GM19324 (cell line): ENCODE results near the gene RASSF6.
A peak's percentile ranks its signal among the peaks of the same experiment; 100 is the strongest.

Experiments
- ATAC-seq: cut with Tn5 transposase; IDR thresholded peaks from one replicate; pipeline ENCODE4 v1.9.1; 2021; ENCODE audit warnings: mild to moderate bottlenecking, moderate library complexity; ENCODE audit not compliant: unreplicated experiment, low FRiP score

The RASSF6 gene

DNA sequence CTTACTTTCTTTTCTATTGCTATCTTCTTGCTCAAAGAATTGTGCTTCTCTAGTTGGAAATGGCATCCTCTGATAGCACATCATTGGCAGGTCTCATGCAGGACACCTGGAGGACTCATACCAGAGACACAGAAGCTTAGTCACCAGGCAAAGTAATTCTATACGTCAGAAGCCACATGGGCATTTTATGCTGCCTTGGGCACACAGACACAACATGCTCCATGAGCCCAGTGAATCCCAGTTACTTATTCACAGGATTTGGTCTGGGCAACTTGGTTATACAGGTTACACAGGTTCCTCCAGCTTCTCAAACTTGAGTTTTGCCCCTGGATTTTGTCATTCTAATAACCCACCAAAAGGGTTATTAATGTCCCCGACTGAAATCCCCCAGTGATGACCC, 7.1 kb downstream of the RASSF6 start:
- no peak for ATAC-seq

DNA sequence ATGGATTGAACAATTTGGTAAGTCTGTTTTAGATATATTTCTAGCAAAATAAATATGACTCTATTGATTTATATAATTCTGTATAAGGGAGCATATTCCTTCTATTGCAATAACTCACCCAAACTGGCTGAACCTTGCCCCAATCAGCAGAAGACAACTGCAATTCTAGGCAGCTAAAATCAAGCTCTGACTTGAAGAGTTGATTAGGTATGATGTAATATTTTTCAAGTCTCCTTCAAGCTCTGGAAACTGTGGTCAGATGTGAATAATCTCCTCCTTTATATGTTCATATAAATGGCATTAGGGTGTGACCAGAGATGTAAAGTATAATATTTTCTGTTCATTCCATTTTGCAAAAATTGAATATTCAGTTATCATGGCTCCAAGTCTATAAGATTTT, 8.2 kb downstream of the RASSF6 start:
- no peak for ATAC-seq

DNA sequence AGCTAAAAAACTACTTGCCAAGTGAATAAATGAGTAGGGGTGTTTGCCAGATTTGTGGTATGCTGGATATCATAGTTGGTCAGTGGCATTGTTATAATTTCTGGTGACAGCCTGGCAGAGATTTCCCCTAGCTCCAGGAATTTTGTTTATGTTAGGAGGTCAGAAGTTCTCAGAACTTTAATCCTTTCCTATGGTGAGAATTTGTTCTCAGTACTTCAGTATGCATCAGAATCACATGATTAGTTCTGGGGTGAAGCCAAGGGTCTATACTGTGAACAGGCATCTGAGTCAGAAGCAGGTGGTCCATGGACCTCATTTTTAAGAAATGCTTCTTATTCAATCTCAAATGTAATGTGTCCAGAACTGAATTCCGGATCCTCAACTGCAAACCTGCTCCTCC, 10.5 kb downstream of the RASSF6 start:
- no peak for ATAC-seq

DNA sequence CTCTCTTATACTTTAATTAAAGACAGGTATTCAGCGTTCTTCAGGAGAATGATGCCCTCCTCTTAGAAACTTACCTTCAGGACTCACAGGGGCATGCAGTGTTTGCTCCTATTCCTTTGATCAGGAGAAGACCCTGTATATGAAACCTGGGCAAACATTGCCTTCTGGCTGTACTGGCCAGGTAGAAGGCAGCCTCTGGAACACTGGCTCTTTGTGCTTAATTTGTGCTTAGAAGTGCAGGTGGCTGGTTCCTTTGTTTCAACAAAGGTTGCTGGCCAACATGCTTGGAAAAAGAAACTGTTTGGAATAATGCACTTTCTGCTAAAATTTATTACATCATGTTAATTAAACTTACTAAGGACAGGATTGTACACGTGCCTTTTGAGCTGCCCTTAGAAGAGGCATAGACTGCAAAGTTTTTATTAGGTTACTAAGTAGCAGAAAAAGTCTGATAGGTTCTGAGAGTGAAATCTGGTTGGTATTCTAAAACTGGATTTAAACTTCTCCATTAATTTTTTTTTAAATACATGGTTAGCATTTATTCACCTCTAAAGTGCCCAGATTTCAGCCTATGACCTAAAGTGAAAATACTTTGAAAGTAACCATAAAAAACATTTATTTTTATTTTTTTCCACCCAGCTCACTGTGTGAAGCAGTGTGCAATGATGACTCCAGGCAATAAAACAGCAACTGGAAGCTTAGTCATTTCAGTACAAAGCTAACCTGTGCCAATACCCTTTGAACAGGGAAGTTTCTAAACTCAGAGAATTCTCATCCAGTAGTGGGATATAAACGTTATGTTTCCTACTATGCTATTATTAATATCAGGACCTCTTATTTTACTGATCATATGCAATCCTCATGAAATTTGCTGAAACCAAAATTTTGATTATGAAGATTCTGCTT, 11.3 kb downstream of the RASSF6 start:
- ATAC-seq, result no peak

DNA sequence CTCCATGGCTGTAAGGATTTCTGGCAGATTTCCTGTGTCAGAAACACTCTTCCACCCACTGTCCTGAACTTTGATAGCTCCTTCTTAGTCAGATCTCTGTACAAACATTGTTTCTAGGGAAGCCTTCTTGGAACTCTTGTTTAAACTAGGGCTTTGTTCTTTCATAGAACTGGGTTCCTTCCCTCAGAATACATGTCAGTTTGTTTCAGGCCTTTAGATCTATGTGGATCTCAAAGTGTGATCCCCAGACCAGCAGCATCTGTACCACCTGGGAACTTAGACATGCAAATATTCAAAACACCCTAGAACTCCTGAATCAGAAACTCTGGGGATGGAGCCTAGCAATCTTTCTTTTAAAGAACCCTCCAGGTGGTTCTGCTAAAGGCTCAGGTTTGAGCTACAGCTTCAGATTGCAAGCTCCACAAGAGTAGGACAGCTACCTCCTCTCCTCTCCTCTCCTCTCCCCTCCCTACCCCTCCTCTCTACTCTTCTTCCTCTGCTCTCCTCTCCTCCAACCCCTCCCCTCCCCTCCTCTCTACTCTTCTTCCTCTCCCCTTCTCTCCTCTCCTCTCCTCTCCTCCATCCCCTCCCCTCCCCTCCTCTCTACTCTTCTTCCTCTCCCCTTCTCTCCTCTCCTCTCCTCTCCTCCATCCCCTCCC, 12.7 kb downstream of the RASSF6 start:
- peak; percentile 40 for ATAC-seq

DNA sequence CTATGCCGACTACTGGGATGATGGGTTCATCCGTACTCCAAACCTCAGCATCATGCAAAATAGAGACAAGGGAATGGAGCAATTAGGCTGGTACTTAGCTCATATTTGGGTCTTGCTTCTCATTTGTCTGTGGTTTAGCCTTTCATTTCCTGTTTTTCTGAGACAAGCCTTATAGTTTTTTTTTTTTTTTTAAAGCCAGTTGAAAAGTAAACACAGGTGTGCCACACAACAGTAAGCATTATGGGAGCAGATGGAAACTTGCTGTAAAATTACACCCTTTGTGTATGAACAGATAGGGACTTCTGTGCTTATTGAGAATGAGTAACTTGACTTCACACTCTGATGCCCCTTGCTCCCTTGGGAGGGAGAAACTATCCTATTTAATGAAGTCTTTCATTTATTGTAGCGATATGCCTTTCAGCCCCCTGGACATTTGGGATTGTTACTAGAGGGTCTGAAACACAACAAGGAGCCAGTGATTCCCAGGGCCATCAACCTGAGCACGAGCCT, 13.7 kb downstream of the RASSF6 start:
- ATAC-seq, result peak; percentile 80

DNA sequence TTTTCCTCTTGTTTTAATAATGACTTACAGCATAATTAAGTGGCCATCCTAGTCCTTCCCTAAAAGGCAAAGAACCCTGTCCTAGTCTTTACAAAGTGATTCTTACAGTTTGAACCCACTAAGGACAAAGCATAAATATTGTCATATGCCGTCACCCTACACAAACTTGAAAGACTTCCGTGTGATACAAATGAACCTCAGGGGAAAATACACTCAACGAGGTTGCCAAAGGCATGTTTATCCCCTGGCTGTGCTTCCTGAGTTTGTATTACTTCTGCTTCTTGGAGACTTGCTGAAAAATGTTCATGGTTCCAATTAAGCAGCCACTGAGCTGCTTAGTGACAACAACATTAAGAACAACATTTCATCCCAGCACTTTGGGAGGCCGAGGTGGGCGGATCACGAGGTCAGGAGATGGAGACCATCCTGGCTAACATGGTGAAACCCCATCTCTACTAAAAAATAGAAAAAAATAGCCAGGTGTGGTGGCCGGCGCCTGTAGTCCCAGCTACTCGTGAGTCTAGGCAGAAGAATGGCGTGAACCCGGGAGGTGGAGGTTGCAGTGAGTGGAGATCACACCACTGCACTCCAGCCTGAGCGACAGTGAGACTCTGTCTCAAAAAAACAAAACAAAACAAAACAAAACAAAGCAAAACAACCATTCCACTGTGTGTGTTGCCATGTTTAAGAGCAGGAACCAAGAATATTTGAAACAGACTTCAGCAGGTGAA, 16.2 kb downstream of the RASSF6 start:
- no peak for ATAC-seq

DNA sequence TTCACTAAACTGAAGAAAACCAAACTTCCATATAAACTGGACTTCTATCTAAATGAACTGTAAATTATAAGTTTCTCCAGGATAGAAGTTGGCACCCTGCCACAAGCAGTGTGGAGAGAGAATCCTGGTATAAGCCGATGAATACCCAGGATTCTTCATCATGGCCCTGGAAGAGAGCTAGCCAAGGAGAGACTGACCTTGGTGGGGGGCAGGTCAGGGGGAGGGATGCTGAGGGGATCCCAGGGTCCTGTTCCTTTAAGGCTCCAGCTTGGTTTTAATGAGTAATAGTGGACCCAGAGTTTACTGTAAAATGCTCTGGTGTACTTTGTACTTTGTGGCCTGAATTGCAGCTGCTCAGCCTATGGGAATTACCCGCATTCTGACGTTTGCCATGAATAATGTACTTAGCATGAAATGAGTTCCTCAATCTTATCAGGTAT, 16.9 kb downstream of the RASSF6 start:
- ATAC-seq, result no peak

DNA sequence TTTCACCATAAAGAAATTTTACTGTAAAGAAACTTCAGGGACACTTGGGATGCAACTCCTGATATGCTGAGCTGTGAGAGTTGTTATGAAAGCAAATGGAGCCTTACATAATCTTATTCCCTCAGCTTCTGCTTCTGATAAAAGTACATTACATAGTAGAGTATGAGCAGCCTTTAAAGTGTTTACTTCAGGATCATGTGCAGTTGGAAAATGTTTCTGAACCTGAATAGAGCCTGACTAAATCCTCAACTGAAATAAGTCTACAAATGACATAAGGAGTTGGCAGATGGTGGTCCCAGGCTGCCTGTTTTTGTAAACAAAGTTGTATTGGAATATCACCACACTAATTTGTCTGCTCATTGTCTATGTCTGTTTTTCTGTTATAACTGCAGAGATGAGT, 19.3 kb downstream of the RASSF6 start:
- no peak for ATAC-seq

DNA sequence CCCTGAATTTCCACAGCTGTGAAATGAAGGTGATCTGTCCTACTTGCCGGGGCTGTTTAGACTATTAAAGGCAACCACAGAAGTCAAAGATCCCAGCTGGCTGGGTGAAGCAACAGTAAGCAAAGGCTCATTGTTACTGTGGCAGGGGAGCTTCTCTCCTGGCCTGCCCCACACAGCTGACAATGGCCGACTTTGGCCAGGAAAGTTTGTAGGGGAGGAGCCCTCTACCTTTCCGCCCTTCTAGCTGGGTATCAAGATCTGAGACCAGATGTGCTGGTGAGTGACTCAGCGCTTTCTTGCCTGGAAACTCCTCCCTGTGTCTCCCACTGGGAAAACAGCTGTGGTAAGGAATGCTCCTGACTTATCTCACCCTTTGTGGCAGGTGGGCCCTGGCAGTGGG, 21.1 kb downstream of the RASSF6 start:
- no peak for ATAC-seq

DNA sequence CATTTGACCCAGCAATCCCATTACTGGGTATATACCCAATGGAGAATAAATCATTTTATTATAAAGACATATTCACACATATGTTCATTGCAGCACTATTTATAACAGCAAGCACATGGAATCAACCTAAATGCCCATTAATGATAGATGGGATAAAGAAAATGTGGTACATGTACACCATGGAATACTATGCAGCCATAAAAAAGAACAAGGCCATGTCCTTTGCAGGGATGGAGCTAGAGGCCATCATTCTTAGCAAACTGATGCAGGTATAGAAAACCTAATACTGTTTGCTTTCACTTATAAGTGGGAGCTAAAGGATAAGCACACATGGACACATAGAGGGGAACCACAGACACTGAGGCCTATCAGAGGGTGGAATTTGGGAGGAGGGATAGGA, 22.6 kb downstream of the RASSF6 start:
- peak; percentile 6 for ATAC-seq

DNA sequence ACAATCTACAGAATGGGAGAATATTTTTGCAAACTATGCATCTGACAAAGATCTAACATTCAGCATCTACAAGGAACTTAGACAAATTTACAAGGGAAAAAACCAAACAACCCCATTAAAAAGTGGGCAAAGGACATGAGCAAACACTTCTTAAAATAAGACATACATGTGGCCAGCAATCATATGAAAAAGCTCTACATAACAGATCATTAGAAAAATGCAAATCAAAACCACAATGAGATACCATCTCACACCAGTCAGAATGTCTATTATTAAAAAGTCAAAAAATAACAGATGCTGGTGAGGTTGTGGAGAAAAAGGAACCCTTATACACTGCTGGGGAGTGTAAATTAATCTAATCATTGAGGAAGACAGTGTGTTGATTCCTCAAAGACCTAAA, 23.1 kb downstream of the RASSF6 start:
- ATAC-seq, result peak; percentile 40

DNA sequence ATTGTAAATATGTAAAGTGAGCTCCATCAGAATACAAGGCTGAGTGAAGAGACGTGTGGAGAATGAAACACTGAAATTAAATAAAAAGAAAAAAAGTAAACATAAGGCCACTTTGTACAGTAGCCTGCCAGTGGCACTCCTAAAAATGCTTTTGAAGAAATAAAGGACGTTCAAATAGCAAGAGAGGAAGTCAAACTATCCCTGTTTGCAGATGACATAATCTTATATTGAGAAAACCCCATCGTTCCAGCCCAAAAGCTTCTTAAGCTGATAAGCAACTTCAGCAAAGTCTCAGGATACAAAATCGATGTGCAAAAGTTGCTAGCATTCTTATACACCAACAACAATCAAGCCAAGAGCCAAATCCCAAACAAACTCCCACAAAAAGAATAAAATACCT, 24.2 kb downstream of the RASSF6 start:
- ATAC-seq, result no peak

DNA sequence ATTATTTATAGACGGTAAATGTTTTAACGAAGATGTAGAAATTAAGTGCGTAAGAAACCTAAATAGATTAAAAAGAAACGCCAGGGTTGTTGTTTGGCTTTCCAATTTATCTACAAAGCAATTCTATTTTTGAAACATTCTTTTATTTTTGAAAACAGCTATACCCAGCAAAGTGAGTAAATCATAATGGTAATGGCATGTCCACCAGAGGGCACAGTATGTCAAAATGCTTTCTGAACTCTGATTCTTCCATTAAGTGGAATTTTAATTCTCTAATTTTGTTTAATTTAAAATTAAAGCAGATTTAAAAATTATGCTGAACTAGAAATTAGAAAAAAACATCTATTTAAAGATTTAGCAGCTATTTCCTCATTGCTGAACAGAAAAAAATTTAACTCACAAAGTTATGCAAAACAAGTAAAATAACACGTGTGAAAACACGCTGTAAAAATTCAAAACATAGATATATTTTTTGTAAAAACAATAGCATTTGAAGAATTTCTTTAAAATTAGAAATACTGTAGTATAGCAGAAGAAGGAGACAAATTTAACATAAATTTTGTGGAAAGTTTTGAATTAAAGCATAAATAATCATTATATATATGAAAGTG, 26.5 kb downstream of the RASSF6 start:
- no peak for ATAC-seq

DNA sequence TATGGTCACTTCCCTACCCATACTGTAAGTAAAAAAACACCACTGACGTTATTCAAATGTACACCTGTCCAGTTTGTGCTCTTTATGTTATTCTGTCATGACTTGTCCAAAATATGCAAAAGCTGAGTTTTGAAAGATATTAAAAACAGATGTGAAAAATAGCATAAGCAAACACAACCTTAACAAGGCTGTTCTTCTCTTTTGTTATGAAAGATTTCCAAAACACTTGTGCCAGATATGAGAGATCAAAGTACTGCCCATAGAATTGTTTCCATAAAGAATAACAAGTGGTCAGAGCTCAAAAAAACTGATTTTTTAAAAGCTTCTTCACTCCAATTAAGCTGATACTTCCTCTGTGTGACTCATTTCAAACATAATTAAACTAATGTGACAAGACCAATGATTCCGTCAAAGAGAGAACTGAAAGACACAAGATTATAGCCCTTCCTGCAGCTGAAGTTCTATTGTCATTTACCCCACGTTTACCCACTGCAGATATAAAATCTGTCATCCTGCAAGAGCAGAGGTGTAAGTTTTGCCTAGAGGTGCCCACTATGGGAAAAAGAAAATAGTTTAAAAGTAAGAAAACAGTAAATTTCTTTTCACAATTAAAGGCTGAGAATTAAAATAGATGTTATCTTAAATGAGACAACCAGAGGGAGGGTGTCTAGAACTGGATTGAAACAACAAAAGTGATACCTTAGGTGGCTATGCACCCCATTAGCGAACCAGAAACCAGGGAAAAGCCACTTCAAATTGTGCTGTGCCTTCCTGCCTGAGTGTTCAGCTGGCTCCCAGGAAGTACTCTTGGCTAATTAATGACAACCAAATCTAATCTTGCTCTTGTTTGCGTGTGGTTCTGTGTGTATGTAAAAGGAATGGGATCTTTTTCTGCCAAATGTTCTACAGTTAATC, 30.1 kb downstream of the RASSF6 start:
- ATAC-seq, result peak; percentile 89

DNA sequence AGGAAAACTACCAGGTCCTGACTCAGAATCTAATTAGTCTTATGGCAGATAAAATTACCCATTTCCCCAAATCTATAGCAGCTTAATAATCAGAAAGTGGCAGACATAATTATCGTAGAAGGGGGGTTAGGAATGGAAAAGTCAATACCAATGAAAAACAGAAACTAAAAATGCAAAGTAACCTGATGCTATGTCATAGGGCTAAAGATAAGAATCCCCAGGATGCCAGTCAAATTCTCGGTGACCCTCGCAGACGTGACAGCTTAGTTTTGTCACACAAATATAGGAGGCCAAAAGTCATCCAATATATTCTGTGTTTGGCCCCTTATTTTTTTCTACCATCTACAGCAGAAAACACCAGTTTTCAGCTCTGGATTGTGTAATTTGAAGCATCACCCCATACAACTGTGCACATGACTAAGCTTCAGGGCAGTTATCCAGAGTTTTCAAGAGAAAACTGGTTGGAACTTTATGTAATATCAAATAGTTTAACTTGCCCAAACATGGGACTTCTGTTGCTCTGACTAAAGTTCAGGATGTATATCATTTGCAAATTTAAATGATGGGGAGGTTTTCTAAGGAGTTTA, 30.9 kb downstream of the RASSF6 start:
- ATAC-seq, result peak; percentile 44

DNA sequence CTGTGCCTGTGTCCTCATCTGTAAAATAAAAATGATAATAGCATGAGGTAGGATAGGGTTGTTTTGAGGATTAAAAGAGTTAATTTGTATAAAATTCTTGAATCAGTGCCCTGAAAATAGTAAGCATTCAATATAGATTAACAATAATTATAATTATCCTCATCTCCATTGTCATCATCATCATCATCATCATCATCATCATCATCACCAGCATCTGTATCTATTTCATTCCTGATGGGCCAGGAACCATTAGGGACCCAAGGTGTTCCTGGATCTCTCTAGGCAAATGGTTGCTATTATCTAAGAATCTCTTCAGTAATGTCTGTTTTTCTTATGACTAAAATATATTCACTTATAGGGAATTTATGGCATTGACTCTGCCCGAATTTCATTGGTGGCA, 31.6 kb downstream of the RASSF6 start:
- no peak for ATAC-seq

DNA sequence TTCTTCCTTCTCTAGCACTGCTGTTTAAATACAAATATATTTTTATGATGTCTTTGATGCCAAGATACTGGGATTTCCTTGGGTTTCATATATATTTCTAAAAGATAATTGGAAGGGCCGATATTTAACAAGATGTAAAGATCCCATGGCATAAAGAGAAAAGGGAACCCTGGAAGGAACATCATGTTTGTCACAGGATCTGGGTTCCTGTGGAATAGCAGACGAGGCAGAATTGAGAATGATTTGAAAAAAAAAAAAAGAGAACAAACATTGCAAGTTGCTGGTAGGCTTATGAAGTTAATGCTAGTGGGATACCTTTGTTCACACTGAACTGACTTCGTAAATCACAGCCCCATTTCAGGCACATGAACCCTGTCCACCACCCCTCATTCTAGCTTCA, 33.6 kb downstream of the RASSF6 start:
- ATAC-seq, result no peak

DNA sequence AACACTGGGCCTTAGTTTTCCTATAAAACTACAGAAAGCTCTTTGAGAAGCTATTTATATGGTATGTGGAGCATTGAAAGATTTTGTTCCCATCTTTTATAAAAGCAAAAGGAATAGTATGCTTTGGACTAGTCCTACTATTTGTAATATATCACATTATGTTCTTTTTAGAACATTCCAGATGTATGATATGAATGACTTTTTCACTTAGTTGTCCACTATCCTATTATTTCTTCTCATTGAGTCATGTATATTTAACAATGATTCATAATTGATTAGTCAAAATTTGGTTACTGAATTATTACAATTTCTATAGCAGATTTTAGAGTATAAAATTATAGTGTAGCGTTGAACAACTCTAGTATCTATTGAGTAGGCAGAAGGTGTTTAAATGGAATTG, 34.2 kb downstream of the RASSF6 start:
- ATAC-seq, result no peak
